K562 (cell line): ENCODE measurements around the gene ANOS1. TPM values are rescaled to one million over a fixed set of nuclear protein-coding genes. Genes with fewer than 3 reads are reported as not detected.

Source experiments
- ATAC-seq: fragments of 200-7000 bp; cut with Tn5 transposase; 3 replicates; pipeline ENCODE4 v1.9.1; 2020; ENCODE audit warnings: moderate library complexity
- BruUV-seq: library from RNA; stranded (reverse); fragments of 400-500 nt; replicated peaks from 2 replicates; lab custom pipeline; 2021; lab: Mats Ljungman, UMichigan
- CTCF ChIA-PET: fragments of 300-600 bp; formaldehyde crosslinking; extraction: SDS; loops from one replicate; lab custom pipeline; 2021; ENCODE audit warnings: low intra/inter-chr PET ratio; lab: Yijun Ruan, JAX
- POLR2A ChIA-PET: fragments of 300-600, 350-650 bp; sonication (Branson Sonifier 250); formaldehyde crosslinking; extraction: SDS; loops from one replicate; lab custom pipeline; 2021; ENCODE audit warnings: antibody characterized with exemption, inconsistent platforms; lab: Yijun Ruan, JAX
- DNase-seq, 4 experiments: peaks; one replicate each; pipeline versions ENCODE4 v3.0.0 to v3.0.0-alpha.2; 2011 to 2018; ENCODE audit warnings: low spot score in 3 of 4, mixed read lengths in 3 of 4; ENCODE audit errors: extremely low read depth in 1 of 4
- FAIRE-seq: peaks from 2 replicates; lab custom pipeline; 2011; peaks lifted over from hg19 to GRCh38; lab: Jason Lieb, UNC
- H2AFZ ChIP-seq: 2 replicates; pipeline ENCODE4 v1.6.0; 2011; ENCODE audit warnings: low read depth, low read length, control low read depth, inconsistent platforms
- H3K27ac ChIP-seq: fragments of 200-600 bp; 3 replicates; pipeline ENCODE4 v1.8.0; 2011; ENCODE audit warnings: low read depth, mild to moderate bottlenecking, control low read depth, inconsistent platforms, low read length, moderate library complexity, mixed read lengths; ENCODE audit errors: extremely low read depth
- H3K27me3 ChIP-seq, 2 experiments: fragments of 300-600 bp in 1 of 2; 2 replicates in 1 of 2; 3 replicates in 1 of 2; pipeline versions ENCODE4 v1.6.0 to v1.8.0; 2011; ENCODE audit warnings: inconsistent platforms in 2 of 2, low read length in 2 of 2, mild to moderate bottlenecking in 1 of 2, mixed read lengths in 1 of 2, moderate library complexity in 1 of 2; ENCODE audit not compliant: control insufficient read depth in 2 of 2, insufficient read depth in 2 of 2
- H3K36me3 ChIP-seq: fragments of 300-600 bp; 3 replicates; pipeline ENCODE4 v1.8.0; 2011; ENCODE audit warnings: mild to moderate bottlenecking, low read length, inconsistent platforms; ENCODE audit not compliant: control insufficient read depth, insufficient read depth
- H3K4me1 ChIP-seq, 2 experiments: fragments of 200-600 bp in 1 of 2; replicated peaks in 1 of 2; 2 replicates in 1 of 2; 3 replicates in 1 of 2; pipeline versions ENCODE4 v1.5.1 to v1.8.0; 2011; ENCODE audit warnings: inconsistent platforms in 2 of 2, low read length in 2 of 2, mild to moderate bottlenecking in 1 of 2, mixed read lengths in 1 of 2, moderate library complexity in 1 of 2; ENCODE audit not compliant: control insufficient read depth in 2 of 2, insufficient read depth in 2 of 2
- H3K4me2 ChIP-seq: 2 replicates; pipeline ENCODE4 v1.6.1; 2011; ENCODE audit warnings: low read length, control low read depth, inconsistent platforms, mixed read lengths; ENCODE audit not compliant: insufficient read depth
- H3K4me3 ChIP-seq: fragments of 200-600 bp; sonication (generic), shearing (Covaris generic); 2 replicates; pipeline ENCODE4 v1.5.1; 2016; ENCODE audit warnings: control low read depth, inconsistent platforms
- H3K79me2 ChIP-seq: fragments of 200-600 bp; 3 replicates; pipeline ENCODE4 v1.8.0; 2011; ENCODE audit warnings: low read length, inconsistent platforms; ENCODE audit not compliant: control insufficient read depth, insufficient read depth
- H3K9ac ChIP-seq, 2 experiments: 2 replicates each; pipeline versions ENCODE4 v1.6.0 to v1.6.1; 2011; ENCODE audit warnings: low read depth in 2 of 2, low read length in 2 of 2, control low read depth in 1 of 2, inconsistent platforms in 1 of 2, mild to moderate bottlenecking in 1 of 2, mixed read lengths in 1 of 2; ENCODE audit not compliant: insufficient read depth in 1 of 2
- H3K9me1 ChIP-seq: one replicate; pipeline ENCODE4 v1.6.0; 2011; ENCODE audit warnings: inconsistent platforms, mild to moderate bottlenecking, low read length, moderate library complexity; ENCODE audit not compliant: control insufficient read depth, insufficient read depth
- H3K9me3 ChIP-seq: replicated peaks from 2 replicates; pipeline ENCODE4 v1.5.1; 2011; ENCODE audit warnings: low read depth, low read length, inconsistent platforms; ENCODE audit not compliant: control insufficient read depth, insufficient read depth
- H4K20me1 ChIP-seq: replicated peaks from 2 replicates; pipeline ENCODE4 v1.6.1; 2011; ENCODE audit warnings: low read length, inconsistent platforms, mixed read lengths; ENCODE audit not compliant: control insufficient read depth, insufficient read depth
- CEBPG ChIP-seq, 3 experiments: fragments of 200-800 bp in 1 of 3; sonication (Bioruptor generic) in 1 of 3; sonication (generic) in 1 of 3; formaldehyde crosslinking in 1 of 3; IDR thresholded peaks in 2 of 3; conservative IDR thresholded peaks in 1 of 3; 2 replicates each; pipeline versions ENCODE4 v1.6.1 to v1.8.0; 2016 to 2022; ENCODE audit warnings: missing compliant biosample characterization in 2 of 3, missing genetic modification characterization in 2 of 3, mild to moderate bottlenecking in 1 of 3, missing genetic modification reagents in 1 of 3
- ETV5 ChIP-seq: sonication (generic); formaldehyde crosslinking; IDR thresholded peaks from 2 replicates; pipeline ENCODE4 v1.4.0; 2020; ENCODE audit warnings: low read depth, mild to moderate bottlenecking, missing genetic modification reagents
- FOXJ3 ChIP-seq: sonication (generic); formaldehyde crosslinking; IDR thresholded peaks from 2 replicates; pipeline ENCODE4 v1.4.0; 2020; ENCODE audit warnings: mild to moderate bottlenecking, missing genetic modification reagents
- HEY1 ChIP-seq: fragments of 250-450 bp; sonication (Bioruptor Pico); IDR thresholded peaks from 2 replicates; pipeline ENCODE4 v1.5.0; 2020; ENCODE audit warnings: mild to moderate bottlenecking, moderate library complexity, borderline replicate concordance
- LARP7 ChIP-seq: fragments of 450-650 bp; IDR thresholded peaks from 2 replicates; pipeline ENCODE4 v1.6.1; 2016
- MAFF ChIP-seq: IDR thresholded peaks from 2 replicates; pipeline ENCODE4 v1.6.1; 2012; ENCODE audit warnings: low read length, improper control_type of control experiment
- NR2C1 ChIP-seq, 2 experiments: fragments of 450-650 bp; IDR thresholded peaks; 2 replicates each; pipeline ENCODE4 v1.6.1; 2017; ENCODE audit warnings: mild to moderate bottlenecking in 2 of 2, antibody characterized with exemption in 1 of 2, inconsistent platforms in 1 of 2, missing compliant biosample characterization in 1 of 2, missing genetic modification characterization in 1 of 2
- PTTG1 ChIP-seq: fragments of 450-650 bp; IDR thresholded peaks from 2 replicates; pipeline ENCODE4 v1.6.1; 2016; ENCODE audit warnings: low read depth, mild to moderate bottlenecking, missing genetic modification characterization, missing compliant biosample characterization
- TCFL5 ChIP-seq: fragments of 250-450 bp; sonication (Bioruptor Pico); conservative IDR thresholded peaks from 2 replicates; pipeline ENCODE4 v1.6.1; 2021; ENCODE audit warnings: mild to moderate bottlenecking, moderate library complexity, matching md5 sums
- WGBS: fragments of 100-300 bp; shearing (Covaris generic); methylation state at CpG from one replicate; pipeline ENCODE4 v1.1.6; 2016; ENCODE audit warnings: low coverage, mixed read lengths; ENCODE audit not compliant: insufficient coverage; ENCODE audit errors: missing lambda C conversion rate; 5-methylcytosine and 5-hydroxymethylcytosine counted together
- in situ Hi-C: fragments of 300-500 bp; cut with MboI; formaldehyde crosslinking; loops from 4 replicates; pipeline ENCODE4 v1.15.0; 2018; ENCODE audit warnings: inconsistent platforms, mixed read lengths
- intact Hi-C: fragments of 100-400 bp; cut with micrococcal nuclease; formaldehyde crosslinking; loops from 2 replicates; pipeline ENCODE4 v1.14.2; 2022
- polyA plus RNA-seq, 8 experiments: library from polyadenylated mRNA; depleted of rRNA in 4 of 8; stranded (reverse) in 5 of 8; unstranded in 3 of 8; fragments of >200 nt; fragmentation: Nextera tagmentation in 2 of 8; fragmentation: Illumina TruSeq in 1 of 8; extraction: Ambion mirVana in 2 of 8; extraction: Trizol in 1 of 8; gene quantifications; 2 replicates each; pipeline versions ENCODE4 v1.2.1 to v1.2.3, GENCODE V29; 2011 to 2014; ENCODE audit warnings: inconsistent platforms in 1 of 8, missing spikeins in 1 of 8
- total RNA-seq, 7 experiments: library from RNA; depleted of rRNA in 6 of 7; stranded (reverse); fragments of >200 nt in 6 of 7; fragmentation: Illumina TruSeq in 2 of 7; extraction: Trizol in 2 of 7; gene quantifications; 2 replicates each; pipeline versions ENCODE4 v1.2.1 to v1.2.3, GENCODE V29; 2011 to 2021; ENCODE audit warnings: low replicate concordance in 1 of 7
- TF ChIP-seq, protein P1 (sequence below): sonication (generic); formaldehyde crosslinking; IDR thresholded peaks from 2 replicates; pipeline ENCODE4 v1.9.0; 2022; ENCODE audit warnings: mild to moderate bottlenecking, missing genetic modification reagents
- TF ChIP-seq, protein P2 (sequence below): IDR thresholded peaks from 3 replicates; pipeline ENCODE4 v1.6.1; 2011; ENCODE audit warnings: borderline replicate concordance, mild to moderate bottlenecking, moderate library complexity; ENCODE audit not compliant: insufficient read length; ENCODE audit errors: extremely low read depth

Gene ANOS1
- total and polyA plus RNA-seq, 9 of the 15 experiments (the other 6 are each of a cell fraction or from before 2014, with no cell fraction given), result 0.04 TPM; not detected in 8

DNA sequence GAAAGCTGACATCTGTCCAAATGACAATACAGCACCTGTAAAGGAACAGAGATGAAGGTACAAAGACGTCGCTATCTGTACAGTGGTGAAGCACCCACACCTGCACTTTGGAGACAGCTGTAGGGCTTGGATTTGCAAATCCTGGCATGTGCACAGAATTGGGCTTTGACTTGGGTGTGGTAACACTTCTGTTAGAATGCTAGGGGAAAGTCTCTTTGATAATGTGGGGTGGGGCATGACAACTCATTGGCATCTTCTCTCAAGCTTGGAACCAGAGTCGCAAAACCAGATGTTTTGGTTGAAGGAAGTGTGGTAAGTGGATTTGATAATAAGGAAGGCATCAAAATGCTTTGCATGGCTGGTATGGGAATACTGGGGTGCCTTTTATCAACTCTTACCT, 211.8 kb downstream of the ANOS1 start:
- Histone ChIP-seq H3K9me3 (no peaks in the 10 kb centered on the region), H3K79me2 (no peaks in the 10 kb centered on the region), H3K27ac (no peak overlapping the region), H3K4me3 (no peak overlapping the region), H4K20me1 (no peaks in the 10 kb centered on the region), H2AFZ (no peak overlapping the region), H3K4me1 (no peaks in the 10 kb centered on the region), H3K9ac (no peak overlapping the region), H3K36me3 (no peaks in the 10 kb centered on the region), H3K9me1 (no peaks in the 10 kb centered on the region), H3K27me3 (no peaks in the 10 kb centered on the region), H3K4me2 (no peak overlapping the region)
- ChIA-PET POLR2A (no interaction called here), CTCF (no interaction called here)
- intact Hi-C loops (no loop called here), in situ Hi-C loops (no loop called here)
- TF ChIP-seq LARP7, result no peak
- no peak for TF ChIP-seq ETV5
- TF ChIP-seq HEY1 (CRISPR knock-in tag), result no peak
- TF ChIP-seq FOXJ3 (CRISPR knock-in tag), result no peak
- TF ChIP-seq MAFF, result no peak
- no peak for TF ChIP-seq PTTG1
- TF ChIP-seq TCFL5 (CRISPR knock-in tag), result no peak
- 0% methylated on average over 3 of the region's 3 CpGs for WGBS
- ATAC-seq (no peak), DNase-seq (no peak), FAIRE-seq (no peak)
- BruUV-seq, result no TSS peak

DNA sequence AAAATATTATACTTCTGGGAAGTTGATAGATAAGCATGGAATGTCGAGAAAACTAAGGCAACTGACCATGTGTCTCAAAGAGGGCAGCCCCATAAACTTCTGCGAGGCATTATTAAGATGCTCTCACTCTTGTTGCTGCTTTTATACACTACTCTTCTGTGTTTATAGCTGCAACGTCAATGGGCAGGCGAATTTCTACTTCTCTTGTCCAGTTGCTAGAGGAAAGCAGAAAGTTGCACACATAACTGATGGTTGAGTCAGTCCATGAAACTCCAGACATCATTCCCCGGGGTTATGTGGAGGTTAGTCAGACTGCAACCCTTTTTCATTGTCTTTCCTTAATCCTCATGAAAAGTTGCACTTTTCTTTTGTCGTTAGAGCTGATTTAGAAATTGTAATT, 227.5 kb downstream of the ANOS1 start:
- Histone ChIP-seq H3K79me2 (no peaks in the 10 kb centered on the region), H3K9me1 (no peaks in the 10 kb centered on the region), H4K20me1 (no peaks in the 10 kb centered on the region), H3K27ac (no peak overlapping the region), H2AFZ (no peak overlapping the region), H3K9ac (no peak overlapping the region), H3K4me3 (no peak overlapping the region), H3K27me3 (no peaks in the 10 kb centered on the region), H3K4me2 (no peak overlapping the region), H3K36me3 (no peaks in the 10 kb centered on the region), H3K9me3 (no peaks in the 10 kb centered on the region), H3K4me1 (no peaks in the 10 kb centered on the region)
- in situ Hi-C loops (no loop called here), intact Hi-C loops (no loop called here)
- no TSS peak for BruUV-seq
- FAIRE-seq (no peak), ATAC-seq (no peak), DNase-seq (no peak)
- POLR2A ChIA-PET, result no interaction called here
- 0% methylated on average over 6 of the region's 6 CpGs for WGBS
- CTCF ChIA-PET, result no interaction called here
- TF ChIP-seq, protein P1, sequence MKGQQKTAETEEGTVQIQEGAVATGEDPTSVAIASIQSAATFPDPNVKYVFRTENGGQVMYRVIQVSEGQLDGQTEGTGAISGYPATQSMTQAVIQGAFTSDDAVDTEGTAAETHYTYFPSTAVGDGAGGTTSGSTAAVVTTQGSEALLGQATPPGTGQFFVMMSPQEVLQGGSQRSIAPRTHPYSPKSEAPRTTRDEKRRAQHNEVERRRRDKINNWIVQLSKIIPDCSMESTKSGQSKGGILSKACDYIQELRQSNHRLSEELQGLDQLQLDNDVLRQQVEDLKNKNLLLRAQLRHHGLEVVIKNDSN (CRISPR knock-in tag), result no peak
- TF ChIP-seq NR2C1 (IDR thresholded peaks at IDR 0.05) (no peak), NR2C1 (tag; IDR thresholded peaks at IDR 0.05) (no peak), CEBPG (CRISPR knock-in tag; IDR thresholded peaks at IDR 0.05) (no peak), CEBPG (tag; conservative IDR thresholded peaks at IDR 0.05 in 1 of 2, IDR thresholded peaks at IDR 0.05 in 1 of 2) (no peak)
- TF ChIP-seq, protein P2, sequence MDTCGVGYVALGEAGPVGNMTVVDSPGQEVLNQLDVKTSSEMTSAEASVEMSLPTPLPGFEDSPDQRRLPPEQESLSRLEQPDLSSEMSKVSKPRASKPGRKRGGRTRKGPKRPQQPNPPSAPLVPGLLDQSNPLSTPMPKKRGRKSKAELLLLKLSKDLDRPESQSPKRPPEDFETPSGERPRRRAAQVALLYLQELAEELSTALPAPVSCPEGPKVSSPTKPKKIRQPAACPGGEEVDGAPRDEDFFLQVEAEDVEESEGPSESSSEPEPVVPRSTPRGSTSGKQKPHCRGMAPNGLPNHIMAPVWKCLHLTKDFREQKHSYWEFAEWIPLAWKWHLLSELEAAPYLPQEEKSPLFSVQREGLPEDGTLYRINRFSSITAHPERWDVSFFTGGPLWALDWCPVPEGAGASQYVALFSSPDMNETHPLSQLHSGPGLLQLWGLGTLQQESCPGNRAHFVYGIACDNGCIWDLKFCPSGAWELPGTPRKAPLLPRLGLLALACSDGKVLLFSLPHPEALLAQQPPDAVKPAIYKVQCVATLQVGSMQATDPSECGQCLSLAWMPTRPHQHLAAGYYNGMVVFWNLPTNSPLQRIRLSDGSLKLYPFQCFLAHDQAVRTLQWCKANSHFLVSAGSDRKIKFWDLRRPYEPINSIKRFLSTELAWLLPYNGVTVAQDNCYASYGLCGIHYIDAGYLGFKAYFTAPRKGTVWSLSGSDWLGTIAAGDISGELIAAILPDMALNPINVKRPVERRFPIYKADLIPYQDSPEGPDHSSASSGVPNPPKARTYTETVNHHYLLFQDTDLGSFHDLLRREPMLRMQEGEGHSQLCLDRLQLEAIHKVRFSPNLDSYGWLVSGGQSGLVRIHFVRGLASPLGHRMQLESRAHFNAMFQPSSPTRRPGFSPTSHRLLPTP, result no peak
